ENCODE data around the gene GPR153.

- TF ChIP-seq CTCF (conservative IDR thresholded peaks at IDR 0.05 in 1 of 2, IDR thresholded peaks at IDR 0.05 in 1 of 2; ENCODE audit: low read depth in 1 of 2, low read length in 2 of 2) = peak; percentile 37 to 49
- no peak for TF ChIP-seq EZH2 (IDR thresholded peaks at IDR 0.05; ENCODE audit: low read length, missing control alignments)
Observed at GRCh38 chr1:6208723-6209660, 51.9 kb downstream of the GPR153 start.
